SKM-1 (cell line): ENCODE data around the gene ARGFX.
"Not testable (repeated sequence)": the region's sequence is repeated elsewhere in the genome, so short reads cannot be mapped to it uniquely, and the experiment has no call there.

Source experiments
- DNase-seq: peaks from one replicate; lab custom pipeline; 2025; ENCODE audit not compliant: unreplicated experiment; lab: John Stamatoyannopoulos, UW

The ARGFX gene

GRCh38 chr3:121598564-121598963, 30.8 kb downstream of the ARGFX start:
- no peak for DNase-seq

- DNase-seq = not testable (repeated sequence)
These were observed 32.2 kb downstream of the ARGFX start for GRCh38 chr3:121599900-121600299.

- no peak for DNase-seq
These were observed 33.6 kb downstream of the ARGFX start for GRCh38 chr3:121601212-121601812.

GRCh38 chr3:121604759-121605158, 37.0 kb downstream of the ARGFX start:
- DNase-seq = no peak

GRCh38 chr3:121606106-121606505, 38.4 kb downstream of the ARGFX start:
- DNase-seq = no peak
